Lung (tissue), 12 donors: ENCODE data around the gene PRKCH. TPM values are rescaled to one million over a fixed set of nuclear protein-coding genes. Genes with fewer than 3 reads are reported as not detected.

Experiments used
- ATAC-seq: fragments of 200-7000 bp; cut with Tn5 transposase; one replicate; pipeline ENCODE4 v1.9.1; 2020; ENCODE audit warnings: moderate number of reproducible peaks; ENCODE audit not compliant: insufficient read depth, low FRiP score
- DNase-seq, 3 donors: peaks; one replicate each; pipeline ENCODE4 v3.0.0-alpha.2; 2013 to 2017
- H3K27ac ChIP-seq, 2 donors: one replicate each; pipeline ENCODE4 v1.5.1; 2013; ENCODE audit warnings: mild to moderate bottlenecking in 2 of 2, moderate library complexity in 2 of 2, control low read depth in 1 of 2, inconsistent platforms in 1 of 2, low read depth in 1 of 2, low read length in 1 of 2
- H3K27me3 ChIP-seq, 3 donors: one replicate each; pipeline ENCODE4 v1.5.1; 2013; ENCODE audit warnings: low read length in 2 of 3; ENCODE audit not compliant: control insufficient read depth in 3 of 3, insufficient read depth in 3 of 3
- H3K36me3 ChIP-seq, 4 donors: one replicate each; pipeline ENCODE4 v1.5.1; 2013; ENCODE audit warnings: low read length in 4 of 4, mild to moderate bottlenecking in 1 of 4, moderate library complexity in 1 of 4; ENCODE audit not compliant: control insufficient read depth in 4 of 4, insufficient read depth in 4 of 4
- H3K4me1 ChIP-seq, 5 donors: one replicate each; pipeline ENCODE4 v1.5.1; 2013; ENCODE audit warnings: low read length in 5 of 5, mild to moderate bottlenecking in 2 of 5, moderate library complexity in 1 of 5; ENCODE audit not compliant: control insufficient read depth in 5 of 5, insufficient read depth in 5 of 5
- H3K4me3 ChIP-seq: one replicate; pipeline ENCODE4 v1.5.1; 2013; ENCODE audit warnings: mild to moderate bottlenecking, control low read depth, moderate library complexity
- H3K9ac ChIP-seq, 2 donors: one replicate each; pipeline ENCODE4 v1.5.1; 2013; ENCODE audit warnings: low read length in 2 of 2, control low read depth in 1 of 2; ENCODE audit not compliant: insufficient read depth in 1 of 2
- H3K9me3 ChIP-seq, 4 donors: one replicate each; pipeline ENCODE4 v1.5.1; 2013; ENCODE audit warnings: low read length in 3 of 4, mild to moderate bottlenecking in 1 of 4, moderate library complexity in 1 of 4; ENCODE audit not compliant: control insufficient read depth in 4 of 4, insufficient read depth in 3 of 4
- CTCF ChIP-seq: IDR thresholded peaks from 2 replicates; pipeline ENCODE4 v1.5.1; 2012; ENCODE audit warnings: mild to moderate bottlenecking; ENCODE audit errors: control extremely low read depth, extremely low read depth
- WGBS, 2 donors: extraction: QIAGEN DNeasy Blood & Tissue Kit; methylation state at CpG; one replicate each; pipeline ENCODE4 v1.1.7; 2013; 5-methylcytosine and 5-hydroxymethylcytosine counted together
- polyA plus RNA-seq, 2 donors: library from polyadenylated mRNA; stranded (reverse); fragments of 200-250 nt; gene quantifications; one replicate each; pipeline ENCODE4 v1.2.1, GENCODE V29; 2013
- total RNA-seq, 2 donors: library from RNA; depleted of rRNA in 1 of 2; stranded (reverse); fragments of >200 nt in 1 of 2; gene quantifications; one replicate each; pipeline ENCODE4 v1.2.1, GENCODE V29; 2014 to 2021
- donor health status: control.
- donor health status: control.
- donor health status: Bipolar disorder and iron deficiency.
- donor health status: healthy.
- donor health status: DM: yes; HTN: yes; CAD: no.

The PRKCH gene
- total and polyA plus RNA-seq, 4 donors: 12.9 to 126 (median 51.4) TPM

- ATAC-seq (no peak), DNase-seq (no peak)
- WGBS, 2 donors: 81 to 83% methylated on average over 6 of the region's 6 CpGs
- no peaks in the 10 kb centered on the region for H3K27me3 ChIP-seq
- H3K9ac ChIP-seq: no peak overlapping the region
- peaks cover 0 to 24% (median 0%) of the 10 kb centered on the region in 4 donors for H3K36me3 ChIP-seq
- TF ChIP-seq CTCF: no peak
- H3K9me3 ChIP-seq: no peaks in the 10 kb centered on the region
- H3K27ac ChIP-seq: no peak overlapping the region
- H3K4me1 ChIP-seq: peaks cover 0 to 5% (median 0%) of the 10 kb centered on the region in 5 donors
- no peak overlapping the region for H3K4me3 ChIP-seq
Measured at GRCh38 chr14:61455351-61455750, 134.0 kb downstream of the PRKCH start.

- H3K27ac ChIP-seq: no peak overlapping the region
- WGBS, 2 donors: 37 to 38% methylated on average over 12 of the region's 12 CpGs
Measured at GRCh38 chr14:61456720-61457119, 135.3 kb downstream of the PRKCH start.

GRCh38 chr14:61458766-61459165 lies 137.4 kb downstream of the PRKCH start:
- peaks cover 0 to 20% (median 9%) of the 10 kb centered on the region in 5 donors for H3K4me1 ChIP-seq
- no peak for DNase-seq
- no peak overlapping the region for H3K9ac ChIP-seq
- TF ChIP-seq CTCF: no peak
- ATAC-seq: no peak
- peaks cover 0 to 24% (median 0%) of the 10 kb centered on the region in 4 donors for H3K36me3 ChIP-seq
- H3K4me3 ChIP-seq: no peak overlapping the region
- no peaks in the 10 kb centered on the region for H3K27me3 ChIP-seq
- no peaks in the 10 kb centered on the region for H3K9me3 ChIP-seq
- H3K27ac ChIP-seq: no peak overlapping the region

More at GRCh38 chr14:61456720-61457119, 135.3 kb downstream of the PRKCH start:
- ATAC-seq (peak; percentile 84), DNase-seq (peak; percentile 66 to 76 (median 74))
- H3K36me3 ChIP-seq: peaks cover 0 to 26% (median 0%) of the 10 kb centered on the region in 4 donors
- H3K9ac ChIP-seq: no peak overlapping the region
- H3K27me3 ChIP-seq: no peaks in the 10 kb centered on the region
- peaks cover 0 to 7% (median 2%) of the 10 kb centered on the region in 5 donors for H3K4me1 ChIP-seq
- peak; percentile 60 for TF ChIP-seq CTCF
- H3K9me3 ChIP-seq: no peaks in the 10 kb centered on the region
- no peak overlapping the region for H3K4me3 ChIP-seq

- no peak overlapping the region for H3K27ac ChIP-seq
- peaks cover 0 to 20% (median 9%) of the 10 kb centered on the region in 5 donors for H3K4me1 ChIP-seq
- no peak for DNase-seq
- peaks cover 0 to 24% (median 0%) of the 10 kb centered on the region in 4 donors for H3K36me3 ChIP-seq
- H3K9me3 ChIP-seq: no peaks in the 10 kb centered on the region
- TF ChIP-seq CTCF: no peak
- no peak overlapping the region for H3K4me3 ChIP-seq
- H3K9ac ChIP-seq: no peak overlapping the region
- no peak for ATAC-seq
- 90 to 92% methylated on average over 6 of the region's 6 CpGs for WGBS, 2 donors
- no peaks in the 10 kb centered on the region for H3K27me3 ChIP-seq
Measured at GRCh38 chr14:61459229-61459628, 137.8 kb downstream of the PRKCH start.
